Measurements from ENCODE around the gene SLC15A5.

Gene SLC15A5

DNA sequence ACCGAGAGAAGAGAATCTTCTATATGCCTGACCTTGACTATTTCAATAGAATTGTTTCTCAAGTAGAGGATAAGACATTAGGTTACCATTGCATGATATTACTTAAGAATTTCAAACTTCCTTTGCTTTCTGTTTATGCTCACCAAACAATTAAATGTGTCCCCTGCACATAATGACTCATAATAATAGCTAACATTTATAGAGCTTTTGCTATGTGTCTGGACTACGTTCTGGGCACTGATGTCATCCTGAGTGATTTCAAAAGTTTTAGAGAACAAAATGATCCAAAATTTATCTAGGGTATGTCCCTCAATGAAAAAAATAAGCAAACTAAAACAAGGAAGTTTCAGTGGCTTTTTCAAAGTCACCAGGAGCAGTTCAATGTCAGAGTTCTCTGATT is 38.8 kb downstream of the SLC15A5 start:
- H3K27ac ChIP-seq (ENCODE audit: low read depth, low read length) = no peak overlapping the region
- no peak overlapping the region for H3K23ac ChIP-seq (ENCODE audit: low read length)
- no peak overlapping the region for H2BK120ac ChIP-seq (ENCODE audit: low read depth, low read length)
- no peak overlapping the region for H3K4me3 ChIP-seq (ENCODE audit: low read length)
- no peaks in the 10 kb centered on the region for H3K79me1 ChIP-seq (ENCODE audit: low read length)
- no peak overlapping the region for H2BK15ac ChIP-seq (replicated peaks; ENCODE audit: low read depth)
- no peaks in the 10 kb centered on the region for H3K79me2 ChIP-seq (ENCODE audit: control insufficient read depth, insufficient read depth, low read length)
- no CpG with 5 or more reads among the region's 2 CpGs for WGBS (ENCODE audit: extremely low coverage, insufficient coverage, low lambda C conversion rate)
- H3K56ac ChIP-seq (ENCODE audit: low read length) = no peak overlapping the region
- H3K36me3 ChIP-seq (ENCODE audit: control insufficient read depth, insufficient read depth, low read length) = no peaks in the 10 kb centered on the region
- H3K4me2 ChIP-seq (ENCODE audit: low read length) = no peak overlapping the region
- H3K4ac ChIP-seq (ENCODE audit: low read depth, low read length) = no peak overlapping the region
- no peak overlapping the region for H3K18ac ChIP-seq (ENCODE audit: low read length)
- H2AK5ac ChIP-seq (ENCODE audit: low read length) = no peak overlapping the region
- H4K8ac ChIP-seq (ENCODE audit: low read depth, low read length) = no peak overlapping the region
- no peak overlapping the region for H3K9ac ChIP-seq (ENCODE audit: low read length)
- H4K5ac ChIP-seq (ENCODE audit: low read length) = no peak overlapping the region
- H3K27me3 ChIP-seq (ENCODE audit: insufficient read depth, low read length, poor library complexity) = no peaks in the 10 kb centered on the region
- no peak for DNase-seq
- H2BK5ac ChIP-seq (ENCODE audit: low read length) = no peak overlapping the region
- H3K4me1 ChIP-seq (ENCODE audit: control insufficient read depth, low read depth, low read length) = no peaks in the 10 kb centered on the region

DNA sequence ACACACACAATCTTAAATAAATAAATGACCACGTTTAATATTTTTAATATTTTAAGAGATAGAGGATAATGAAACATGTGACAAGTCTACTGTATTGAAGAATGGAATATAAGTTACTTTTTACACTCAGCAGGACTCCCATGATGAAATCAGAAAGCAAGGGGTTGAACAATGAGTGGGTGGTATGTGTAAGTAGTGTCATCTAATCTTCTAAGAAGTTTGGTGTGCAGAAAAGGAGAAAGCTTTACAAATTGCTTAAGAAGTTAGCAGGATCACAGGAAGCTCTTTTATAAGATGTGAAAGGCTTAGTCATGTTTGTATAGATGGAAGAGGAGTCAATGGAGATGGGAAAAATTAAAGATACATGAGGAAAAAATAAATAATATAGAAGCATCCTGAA is 47.8 kb downstream of the SLC15A5 start:
- 100% methylated on average over 1 of the region's 1 CpG for WGBS (ENCODE audit: extremely low coverage, insufficient coverage, low lambda C conversion rate)

GRCh38 chr12:16228067-16228466 is 49.4 kb downstream of the SLC15A5 start:
- DNase-seq = no peak
- Histone ChIP-seq H3K4me3 (ENCODE audit: low read length) (no peak overlapping the region), H3K4me1 (ENCODE audit: control insufficient read depth, low read depth, low read length) (no peaks in the 10 kb centered on the region), H3K23ac (ENCODE audit: low read length) (no peak overlapping the region), H3K56ac (ENCODE audit: low read length) (no peak overlapping the region), H2AK5ac (ENCODE audit: low read length) (no peak overlapping the region), H2BK120ac (ENCODE audit: low read depth, low read length) (no peak overlapping the region), H3K27me3 (ENCODE audit: insufficient read depth, low read length, poor library complexity) (no peaks in the 10 kb centered on the region), H4K5ac (ENCODE audit: low read length) (no peak overlapping the region), H3K18ac (ENCODE audit: low read length) (no peak overlapping the region), H3K79me2 (ENCODE audit: control insufficient read depth, insufficient read depth, low read length) (no peaks in the 10 kb centered on the region), H3K27ac (ENCODE audit: low read depth, low read length) (no peak overlapping the region), H4K8ac (ENCODE audit: low read depth, low read length) (no peak overlapping the region), H3K79me1 (ENCODE audit: low read length) (no peaks in the 10 kb centered on the region), H2BK5ac (ENCODE audit: low read length) (no peak overlapping the region), H2BK15ac (replicated peaks; ENCODE audit: low read depth) (no peak overlapping the region), H3K4ac (ENCODE audit: low read depth, low read length) (no peak overlapping the region), H3K9ac (ENCODE audit: low read length) (no peak overlapping the region), H3K36me3 (ENCODE audit: control insufficient read depth, insufficient read depth, low read length) (no peaks in the 10 kb centered on the region), H3K4me2 (ENCODE audit: low read length) (no peak overlapping the region)
- WGBS (ENCODE audit: extremely low coverage, insufficient coverage, low lambda C conversion rate) = no CpG with 5 or more reads among the region's 2 CpGs

More for the DNA sequence above, 47.8 kb downstream of the SLC15A5 start:
- H3K56ac ChIP-seq (ENCODE audit: low read length) = no peak overlapping the region
- no peak overlapping the region for H3K4me3 ChIP-seq (ENCODE audit: low read length)
- H2BK120ac ChIP-seq (ENCODE audit: low read depth, low read length) = no peak overlapping the region
- H3K4ac ChIP-seq (ENCODE audit: low read depth, low read length) = no peak overlapping the region
- no peak overlapping the region for H2AK5ac ChIP-seq (ENCODE audit: low read length)
- H3K9ac ChIP-seq (ENCODE audit: low read length) = no peak overlapping the region
- H3K18ac ChIP-seq (ENCODE audit: low read length) = no peak overlapping the region
- H3K79me2 ChIP-seq (ENCODE audit: control insufficient read depth, insufficient read depth, low read length) = no peaks in the 10 kb centered on the region
- no peak overlapping the region for H3K4me2 ChIP-seq (ENCODE audit: low read length)
- H4K8ac ChIP-seq (ENCODE audit: low read depth, low read length) = no peak overlapping the region
- H3K4me1 ChIP-seq (ENCODE audit: control insufficient read depth, low read depth, low read length) = no peaks in the 10 kb centered on the region
- no peak overlapping the region for H2BK5ac ChIP-seq (ENCODE audit: low read length)
- DNase-seq = no peak
- no peak overlapping the region for H4K5ac ChIP-seq (ENCODE audit: low read length)
- no peaks in the 10 kb centered on the region for H3K79me1 ChIP-seq (ENCODE audit: low read length)
- no peak overlapping the region for H3K27ac ChIP-seq (ENCODE audit: low read depth, low read length)
- no peaks in the 10 kb centered on the region for H3K36me3 ChIP-seq (ENCODE audit: control insufficient read depth, insufficient read depth, low read length)
- H2BK15ac ChIP-seq (replicated peaks; ENCODE audit: low read depth) = no peak overlapping the region
- no peaks in the 10 kb centered on the region for H3K27me3 ChIP-seq (ENCODE audit: insufficient read depth, low read length, poor library complexity)
- no peak overlapping the region for H3K23ac ChIP-seq (ENCODE audit: low read length)

DNA sequence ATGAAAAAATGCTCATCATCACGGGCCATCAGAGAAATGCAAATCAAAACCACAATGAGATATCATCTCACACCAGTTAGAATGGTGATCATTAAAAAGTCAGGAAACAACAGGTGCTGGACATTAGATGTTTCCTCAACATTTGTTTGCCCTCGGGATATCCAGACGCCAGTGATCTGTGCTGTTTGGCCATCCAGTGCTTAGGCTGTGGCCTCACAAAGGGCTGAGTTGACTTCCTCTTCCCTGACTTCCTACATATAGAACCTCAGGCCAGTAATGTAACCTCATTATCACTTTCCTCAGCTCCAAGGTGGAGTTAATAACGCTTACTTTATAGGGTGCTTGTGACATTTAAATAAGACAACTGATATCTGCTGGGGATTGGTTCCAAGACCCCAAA is 51.8 kb downstream of the SLC15A5 start:
- WGBS (ENCODE audit: extremely low coverage, insufficient coverage, low lambda C conversion rate) = no CpG with 5 or more reads among the region's 4 CpGs
- DNase-seq = peak; percentile 1

DNA sequence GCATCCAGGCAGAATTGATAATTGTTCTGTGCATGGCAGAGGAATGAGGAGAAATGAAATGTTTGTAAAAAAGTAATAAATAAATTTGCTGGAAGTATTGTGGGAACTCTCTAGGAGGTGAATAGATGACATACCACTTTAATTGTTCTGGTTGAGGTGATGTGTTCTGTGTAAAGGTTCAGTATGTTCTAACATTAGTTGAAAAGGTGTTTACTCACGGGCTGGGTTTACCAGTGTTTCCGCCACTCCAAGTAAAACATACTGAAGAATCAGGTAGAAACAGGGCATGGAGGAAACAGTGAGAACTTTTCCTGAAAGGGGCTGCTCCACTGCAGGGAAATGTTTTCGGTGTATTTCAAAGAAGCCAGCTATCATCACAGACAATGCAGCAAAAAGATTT is 53.3 kb downstream of the SLC15A5 start:
- Histone ChIP-seq H3K27ac (ENCODE audit: low read depth, low read length) (no peak overlapping the region), H3K79me2 (ENCODE audit: control insufficient read depth, insufficient read depth, low read length) (no peaks in the 10 kb centered on the region), H3K36me3 (ENCODE audit: control insufficient read depth, insufficient read depth, low read length) (no peaks in the 10 kb centered on the region), H3K79me1 (ENCODE audit: low read length) (no peaks in the 10 kb centered on the region), H3K4me2 (ENCODE audit: low read length) (no peak overlapping the region), H3K23ac (ENCODE audit: low read length) (no peak overlapping the region), H4K8ac (ENCODE audit: low read depth, low read length) (no peak overlapping the region), H3K4me3 (ENCODE audit: low read length) (no peak overlapping the region), H3K4me1 (ENCODE audit: control insufficient read depth, low read depth, low read length) (no peaks in the 10 kb centered on the region), H4K5ac (ENCODE audit: low read length) (no peak overlapping the region), H2BK120ac (ENCODE audit: low read depth, low read length) (no peak overlapping the region), H2AK5ac (ENCODE audit: low read length) (no peak overlapping the region), H3K4ac (ENCODE audit: low read depth, low read length) (no peak overlapping the region), H3K9ac (ENCODE audit: low read length) (no peak overlapping the region), H3K27me3 (ENCODE audit: insufficient read depth, low read length, poor library complexity) (no peaks in the 10 kb centered on the region), H3K18ac (ENCODE audit: low read length) (no peak overlapping the region), H2BK15ac (replicated peaks; ENCODE audit: low read depth) (no peak overlapping the region), H3K56ac (ENCODE audit: low read length) (no peak overlapping the region), H2BK5ac (ENCODE audit: low read length) (no peak overlapping the region)
- DNase-seq = no peak
- no CpG with 5 or more reads among the region's 3 CpGs for WGBS (ENCODE audit: extremely low coverage, insufficient coverage, low lambda C conversion rate)

More for the DNA sequence above, 51.8 kb downstream of the SLC15A5 start:
- Histone ChIP-seq H2BK15ac (replicated peaks; ENCODE audit: low read depth) (no peak overlapping the region), H3K18ac (ENCODE audit: low read length) (no peak overlapping the region), H3K4me3 (ENCODE audit: low read length) (no peak overlapping the region), H3K79me1 (ENCODE audit: low read length) (no peaks in the 10 kb centered on the region), H2AK5ac (ENCODE audit: low read length) (no peak overlapping the region), H3K79me2 (ENCODE audit: control insufficient read depth, insufficient read depth, low read length) (no peaks in the 10 kb centered on the region), H3K27ac (ENCODE audit: low read depth, low read length) (no peak overlapping the region), H3K36me3 (ENCODE audit: control insufficient read depth, insufficient read depth, low read length) (no peaks in the 10 kb centered on the region), H3K23ac (ENCODE audit: low read length) (no peak overlapping the region), H2BK120ac (ENCODE audit: low read depth, low read length) (no peak overlapping the region), H3K4me1 (ENCODE audit: control insufficient read depth, low read depth, low read length) (no peaks in the 10 kb centered on the region), H3K27me3 (ENCODE audit: insufficient read depth, low read length, poor library complexity) (no peaks in the 10 kb centered on the region), H4K8ac (ENCODE audit: low read depth, low read length) (no peak overlapping the region), H3K56ac (ENCODE audit: low read length) (no peak overlapping the region), H4K5ac (ENCODE audit: low read length) (no peak overlapping the region), H2BK5ac (ENCODE audit: low read length) (no peak overlapping the region), H3K9ac (ENCODE audit: low read length) (no peak overlapping the region), H3K4ac (ENCODE audit: low read depth, low read length) (no peak overlapping the region), H3K4me2 (ENCODE audit: low read length) (no peak overlapping the region)

DNA sequence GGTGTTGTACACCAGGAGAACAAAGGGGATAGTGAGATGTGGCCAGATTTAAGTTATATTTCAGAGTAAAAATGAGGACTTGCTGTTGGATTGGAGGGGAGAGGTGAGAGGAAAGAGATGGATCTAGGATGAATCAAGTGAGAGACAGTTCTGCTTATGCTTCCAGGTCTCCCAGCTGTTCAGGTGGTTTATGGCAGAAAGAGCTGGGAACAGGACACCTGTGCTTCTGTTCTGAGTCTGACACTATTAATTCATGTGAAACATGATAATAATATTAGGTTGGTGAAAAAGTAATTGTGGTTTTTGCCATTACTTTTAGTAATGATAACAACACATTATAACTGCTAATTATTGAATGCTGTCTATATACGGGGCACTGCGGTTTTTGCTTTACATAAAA is 55.7 kb downstream of the SLC15A5 start:
- Histone ChIP-seq H3K79me2 (ENCODE audit: control insufficient read depth, insufficient read depth, low read length) (no peaks in the 10 kb centered on the region), H3K56ac (ENCODE audit: low read length) (no peak overlapping the region), H2AK5ac (ENCODE audit: low read length) (no peak overlapping the region), H3K27me3 (ENCODE audit: insufficient read depth, low read length, poor library complexity) (no peaks in the 10 kb centered on the region), H2BK5ac (ENCODE audit: low read length) (no peak overlapping the region), H3K4ac (ENCODE audit: low read depth, low read length) (no peak overlapping the region), H2BK120ac (ENCODE audit: low read depth, low read length) (no peak overlapping the region), H3K4me2 (ENCODE audit: low read length) (no peak overlapping the region), H3K27ac (ENCODE audit: low read depth, low read length) (no peak overlapping the region), H3K23ac (ENCODE audit: low read length) (no peak overlapping the region), H3K4me1 (ENCODE audit: control insufficient read depth, low read depth, low read length) (no peaks in the 10 kb centered on the region), H3K79me1 (ENCODE audit: low read length) (no peaks in the 10 kb centered on the region), H3K18ac (ENCODE audit: low read length) (no peak overlapping the region), H4K5ac (ENCODE audit: low read length) (no peak overlapping the region), H3K9ac (ENCODE audit: low read length) (no peak overlapping the region), H3K36me3 (ENCODE audit: control insufficient read depth, insufficient read depth, low read length) (no peaks in the 10 kb centered on the region), H3K4me3 (ENCODE audit: low read length) (no peak overlapping the region), H4K8ac (ENCODE audit: low read depth, low read length) (no peak overlapping the region), H2BK15ac (replicated peaks; ENCODE audit: low read depth) (no peak overlapping the region)
- no peak for DNase-seq
- WGBS (ENCODE audit: extremely low coverage, insufficient coverage, low lambda C conversion rate) = no CpG with 5 or more reads among the region's 2 CpGs
